Left renal cortex interstitium (tissue), 4 donors: ENCODE results near the gene RFNG. TPM values are rescaled to one million over a fixed set of nuclear protein-coding genes. Genes with fewer than 3 reads are reported as not detected.
A peak's percentile ranks its signal among the peaks of the same experiment; 100 is the strongest.

Source experiments
- DNase-seq, 4 donors: peaks; one replicate each; pipeline ENCODE4 v3.0.0-alpha.2; 2013; ENCODE audit warnings: low read depth in 4 of 4, low spot score in 2 of 4, missing footprints in 1 of 4
- polyA plus RNA-seq, 4 donors: library from polyadenylated mRNA; unstranded; fragments of 120-200 nt; gene quantifications; one replicate each; pipeline ENCODE4 v1.2.1, GENCODE V29; 2013; ENCODE audit not compliant: insufficient read length in 4 of 4

Gene RFNG
- polyA plus RNA-seq, 4 donors = 38.2 to 67.5 (median 52.2) TPM

DNA sequence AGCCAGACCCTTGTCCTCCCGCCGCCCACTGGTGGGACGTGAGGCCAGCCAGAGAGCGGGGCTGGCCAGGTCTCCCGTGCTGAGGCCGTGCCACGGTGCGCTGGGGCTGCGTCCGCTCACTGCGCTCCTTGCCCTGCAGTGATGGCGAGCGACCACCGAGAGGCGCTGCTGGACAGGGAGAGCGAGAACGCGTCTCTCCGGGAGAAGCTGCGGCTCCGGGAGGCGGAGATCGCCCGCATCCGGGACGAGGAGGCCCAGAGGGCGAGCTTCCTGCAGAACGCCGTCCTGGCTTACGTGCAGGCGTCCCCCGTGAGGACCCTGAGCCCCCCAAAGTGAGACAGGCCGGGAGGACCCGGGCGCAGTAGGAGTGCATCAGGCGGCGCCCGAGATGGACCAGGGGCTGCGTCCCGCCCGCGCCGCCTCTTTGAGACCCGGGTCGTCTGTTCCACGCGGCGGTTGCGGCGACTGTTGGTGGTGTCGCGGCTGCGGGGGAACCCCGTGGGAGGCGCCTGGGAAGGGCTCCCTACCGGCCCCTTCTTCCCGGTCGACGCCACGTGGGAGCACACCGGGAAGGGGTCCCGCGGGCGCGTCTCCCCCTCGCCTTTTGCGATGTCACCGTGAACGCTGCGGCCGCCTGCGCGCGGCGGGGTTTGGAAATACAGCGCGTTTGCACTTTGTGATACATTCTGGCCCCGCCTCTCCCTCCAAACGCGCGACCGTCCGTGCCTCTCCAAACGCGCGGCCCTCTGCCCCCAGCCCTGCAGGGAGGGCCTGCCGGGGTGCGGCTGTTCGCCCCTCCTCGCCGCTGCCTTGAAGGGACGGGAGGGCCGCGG is 20.9 kb downstream of the RFNG start:
- DNase-seq = no peak

DNA sequence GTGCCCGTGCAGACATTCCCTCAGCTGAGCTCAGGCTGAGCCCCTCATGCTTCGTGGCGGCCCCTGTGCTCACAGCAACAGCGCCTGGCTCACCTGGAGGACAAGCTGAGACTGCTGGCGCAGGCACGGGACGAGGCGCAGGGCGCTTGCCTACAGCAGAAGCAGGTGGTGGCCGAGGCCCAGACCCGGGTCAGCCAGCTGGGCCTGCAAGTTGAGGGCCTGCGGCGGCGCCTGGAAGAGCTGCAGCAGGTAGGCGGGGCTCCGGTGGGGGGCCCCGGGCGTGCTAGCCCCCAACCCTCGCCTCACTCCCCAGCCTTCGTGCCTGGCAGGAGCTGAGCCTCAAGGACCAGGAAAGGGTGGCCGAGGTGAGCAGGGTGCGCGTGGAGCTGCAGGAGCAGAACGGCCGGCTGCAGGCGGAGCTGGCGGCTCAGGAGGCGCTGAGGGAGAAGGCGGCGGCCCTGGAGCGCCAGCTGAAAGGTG is 21.6 kb downstream of the RFNG start:
- DNase-seq = no peak

DNA sequence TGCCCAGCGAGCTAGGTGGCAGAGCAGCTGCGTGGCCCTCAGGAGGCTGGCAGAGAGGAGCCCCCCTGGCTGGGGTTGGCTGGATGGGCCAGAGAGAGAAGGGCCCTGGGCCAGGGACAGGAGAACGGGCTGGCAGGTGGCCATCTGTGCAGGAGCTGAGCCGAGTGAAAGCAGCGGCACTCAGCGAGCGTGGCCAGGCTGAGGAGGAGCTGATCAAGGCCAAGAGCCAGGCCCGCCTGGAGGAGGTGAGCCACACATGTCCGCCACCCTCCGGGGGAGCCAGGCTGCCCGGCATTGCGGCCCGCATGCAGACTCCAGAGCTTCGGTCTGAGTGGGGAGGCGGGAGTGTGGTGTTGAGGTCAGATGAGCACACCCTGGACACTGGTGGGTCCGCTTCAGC is 22.2 kb downstream of the RFNG start:
- DNase-seq = no peak

DNA sequence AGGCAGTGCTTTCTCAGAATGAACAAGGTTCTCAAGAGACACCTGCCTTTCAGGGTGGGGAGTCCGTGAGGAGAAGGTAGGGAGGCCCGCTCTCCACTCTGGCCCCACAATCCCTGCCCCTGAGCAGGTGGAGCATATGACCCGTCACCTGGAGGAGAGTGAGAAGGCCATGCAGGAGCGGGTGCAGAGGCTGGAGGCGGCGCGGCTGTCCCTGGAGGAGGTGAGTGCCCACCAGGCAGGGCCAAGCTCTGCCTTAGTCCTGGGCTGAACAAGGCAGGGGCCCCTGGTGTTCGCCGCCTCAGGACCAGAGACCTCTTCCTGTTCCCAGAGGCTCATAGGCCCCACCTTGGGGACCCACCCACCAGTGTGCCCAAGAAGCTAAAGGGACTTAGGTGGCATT is 22.6 kb downstream of the RFNG start:
- DNase-seq = no peak

DNA sequence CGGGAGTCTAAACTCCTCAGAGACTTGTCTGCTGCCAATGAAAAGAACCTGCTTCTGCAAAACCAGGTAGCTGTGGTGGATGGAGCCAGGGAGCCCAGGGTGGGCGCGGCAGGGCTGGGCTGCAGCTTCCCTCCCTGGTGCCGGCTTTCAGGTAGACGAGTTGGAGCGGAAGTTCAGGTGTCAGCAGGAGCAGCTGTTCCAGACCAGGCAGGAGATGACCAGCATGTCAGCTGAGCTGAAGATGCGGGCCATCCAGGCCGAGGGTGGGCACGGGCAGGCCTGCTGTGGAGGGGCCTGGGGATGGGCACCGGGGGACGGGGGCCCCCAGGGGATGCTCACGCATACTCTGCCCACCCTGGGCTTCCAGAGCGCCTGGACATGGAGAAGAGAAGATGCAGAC is 23.4 kb downstream of the RFNG start:
- DNase-seq = no peak

DNA sequence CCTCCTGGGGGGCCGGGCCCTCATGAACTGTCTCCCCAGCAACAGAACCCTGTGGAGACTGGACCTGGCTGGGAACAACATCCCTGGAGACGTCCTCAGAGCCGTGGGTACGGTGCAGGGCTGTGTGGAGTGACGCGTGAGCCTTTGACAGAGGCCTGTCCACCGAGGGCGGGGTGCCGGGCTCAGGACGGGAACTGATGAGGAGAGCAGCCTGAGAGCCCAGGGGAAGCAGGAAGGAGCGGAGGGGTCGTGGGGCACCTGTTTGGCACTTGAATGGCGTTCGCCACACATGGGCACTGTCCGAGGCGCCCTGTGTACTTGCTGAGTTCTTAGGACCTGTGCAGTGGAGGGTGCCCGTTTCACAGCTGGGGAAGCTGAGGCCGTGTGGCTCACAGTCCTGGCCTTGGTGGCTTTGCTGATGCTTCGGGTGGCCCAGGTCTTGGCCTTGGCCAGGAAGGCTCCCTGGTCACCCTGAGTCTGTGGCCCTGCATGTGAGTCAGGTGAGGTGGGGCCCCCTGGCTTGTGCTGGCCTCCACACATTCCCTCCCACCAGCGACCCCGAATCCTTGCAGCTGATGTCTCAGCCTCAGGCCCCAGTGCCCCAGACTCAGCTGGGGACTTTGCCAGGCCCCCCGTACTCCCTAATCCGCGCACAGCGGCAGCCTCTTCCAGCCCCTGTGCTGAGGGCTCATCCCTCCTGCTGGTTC is 26.1 kb downstream of the RFNG start:
- no peak for DNase-seq

GRCh38 chr17:82024859-82025258 is 26.8 kb downstream of the RFNG start:
- no peak for DNase-seq

DNA sequence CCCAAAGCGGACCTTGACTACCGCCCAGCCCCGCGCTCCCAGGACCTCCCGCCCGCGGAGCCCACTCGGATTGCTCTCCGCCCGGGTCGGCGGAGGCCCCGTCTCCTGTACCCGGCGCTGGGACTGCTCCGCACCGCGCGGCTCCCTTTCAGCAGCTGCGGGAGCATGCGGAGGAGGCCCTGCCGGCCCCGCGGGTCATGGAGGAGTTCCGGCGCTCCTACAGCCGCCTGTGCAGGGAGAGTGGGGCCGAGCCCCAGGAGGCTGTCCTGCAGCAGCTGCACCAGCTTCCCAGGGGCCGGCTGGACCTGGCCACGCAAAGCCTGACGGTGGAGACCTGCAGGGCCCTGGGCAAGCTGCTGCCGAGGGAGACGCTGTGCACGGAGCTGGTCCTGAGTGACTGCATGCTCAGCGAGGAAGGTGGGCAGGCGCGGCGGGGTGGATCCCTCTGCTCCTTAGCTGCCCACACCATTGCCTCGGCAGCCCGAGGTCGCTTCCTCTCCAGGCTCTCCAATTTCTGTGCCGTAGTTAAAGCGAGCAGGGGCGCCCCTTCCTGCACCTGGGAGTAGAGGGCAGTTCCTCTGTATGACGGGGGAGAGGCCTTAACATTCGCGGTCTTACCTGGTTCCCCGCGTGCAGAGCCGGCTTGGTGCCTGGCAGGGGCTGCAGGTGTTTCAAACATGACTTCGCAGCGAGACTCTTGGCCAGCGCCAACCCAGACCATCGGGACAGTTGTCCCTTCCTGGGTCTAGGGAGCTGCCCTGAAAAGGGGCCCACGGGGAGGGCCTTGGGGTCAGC is 28.0 kb downstream of the RFNG start:
- no peak for DNase-seq

DNA sequence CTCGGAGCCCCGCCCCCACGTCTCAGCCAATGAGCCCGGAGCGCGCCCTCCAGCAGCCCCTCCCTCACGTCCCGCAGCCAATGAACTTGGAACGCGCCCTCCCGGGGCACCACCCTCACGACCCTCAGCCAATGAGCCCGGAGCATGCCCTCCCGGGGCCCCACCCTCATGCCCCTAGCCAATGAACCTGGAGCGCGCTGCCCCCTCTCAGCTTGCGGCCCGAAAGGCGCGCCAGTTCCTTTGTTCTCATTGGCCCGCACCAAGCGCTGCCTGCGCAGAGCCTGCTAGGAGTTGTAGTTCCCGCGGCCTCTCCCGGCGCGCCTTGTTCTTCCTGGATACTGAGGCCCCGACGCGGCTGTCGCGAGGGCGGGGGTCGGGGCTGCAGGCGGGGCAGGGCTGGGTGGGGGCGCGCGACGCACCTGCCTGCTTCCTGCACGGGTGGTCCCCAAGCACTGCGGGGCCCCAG is 28.6 kb downstream of the RFNG start, which contains the start of gene LRRC45:
Gene LRRC45, plus strand, starts transcription at position 325 of the 466 bp plus-strand sequence. CDS start 339 bp downstream, outside the sequence.
- peak; percentile 87 to 98 (median 98) for DNase-seq

DNA sequence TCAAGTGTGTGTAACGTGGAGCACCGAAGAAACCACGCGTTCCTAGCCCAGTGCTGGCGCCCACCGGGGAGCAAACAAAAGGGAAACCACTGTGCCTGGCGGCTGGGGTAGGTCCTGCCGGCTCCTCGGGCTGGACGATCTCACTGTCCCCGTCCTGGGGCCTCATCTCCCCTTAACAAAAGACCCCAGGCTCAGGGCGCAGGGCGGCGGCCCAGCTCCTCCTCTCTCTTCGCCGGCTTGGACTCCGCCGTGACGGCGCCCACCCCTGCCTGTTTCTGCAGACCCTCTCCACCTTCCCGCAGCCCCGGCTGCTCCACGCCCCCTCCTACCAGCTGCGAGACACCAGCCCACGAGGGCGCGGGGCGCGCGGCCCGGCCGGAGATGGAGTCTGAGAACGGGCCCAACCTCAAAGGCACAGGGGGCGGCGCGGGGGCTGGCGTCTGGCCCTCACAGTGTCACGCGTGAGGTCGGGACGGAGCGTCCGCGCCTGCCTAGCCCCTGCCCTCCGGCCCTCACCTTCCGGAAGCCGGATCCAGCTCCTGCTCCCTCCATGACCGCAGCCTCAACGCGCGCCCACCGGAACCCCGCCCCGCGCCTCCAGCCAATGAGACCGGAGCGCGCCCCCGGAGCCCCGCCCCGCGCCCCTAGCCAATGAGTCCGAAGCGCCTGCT is 29.2 kb downstream of the RFNG start, which contains the start of gene CENPX:
Gene CENPX, minus strand, starts transcription at position 569 of the 671 bp plus-strand sequence. Its CDS starts 17 bp downstream, at position 552.
- no peak for DNase-seq

GRCh38 chr17:82021900-82022309 is 29.7 kb downstream of the RFNG start:
- DNase-seq = no peak

- DNase-seq = no peak
These were observed 30.3 kb downstream of the RFNG start for GRCh38 chr17:82021107-82021899.

- DNase-seq = no peak
These were observed 31.0 kb downstream of the RFNG start for GRCh38 chr17:82020572-82021106.

- no peak for DNase-seq
These were observed 31.7 kb downstream of the RFNG start for GRCh38 chr17:82019690-82020571.

- no peak for DNase-seq
These were observed 32.5 kb downstream of the RFNG start for GRCh38 chr17:82018989-82019689.

GRCh38 chr17:82018152-82018988 is 33.2 kb downstream of the RFNG start:
- no peak for DNase-seq
